Endothelial cell of umbilical vein (primary cell): ENCODE results near the gene PXYLP1. TPM values are rescaled to one million over a fixed set of nuclear protein-coding genes. Genes with fewer than 3 reads are reported as not detected.

Experiments used
- BruUV-seq: library from RNA; stranded (reverse); fragments of 400-500 nt; replicated peaks from 2 replicates; lab custom pipeline; 2021; lab: Mats Ljungman, UMichigan
- CTCF ChIA-PET: fragments of 300-600, 350-600 bp; sonication (Branson Sonifier 250); formaldehyde crosslinking; loops from one replicate; lab custom pipeline; 2021; ENCODE audit warnings: antibody characterized with exemption, inconsistent platforms; lab: Charles Lee
- POLR2A ChIA-PET: fragments of 300-600, 350-600 bp; sonication (Branson Sonifier 250); formaldehyde crosslinking; loops from one replicate; lab custom pipeline; 2021; ENCODE audit warnings: antibody characterized with exemption, inconsistent platforms; lab: Charles Lee
- DNase-seq: peaks from one replicate; pipeline ENCODE4 v3.0.0-alpha.2; 2011; ENCODE audit warnings: low read depth, low spot score
- FAIRE-seq: peaks from 2 replicates; lab custom pipeline; 2011; peaks lifted over from hg19 to GRCh38; lab: Jason Lieb, UNC
- H2AFZ ChIP-seq: 2 replicates; pipeline ENCODE4 v1.6.0; 2012; ENCODE audit warnings: low read depth, low read length, control low read depth, inconsistent platforms
- H3K27ac ChIP-seq: 2 replicates; pipeline ENCODE4 v1.5.1; 2011; ENCODE audit warnings: low read depth, mild to moderate bottlenecking, control low read depth, low read length, moderate library complexity; ENCODE audit not compliant: insufficient read depth
- H3K27me3 ChIP-seq, 2 experiments: 2 replicates each; pipeline versions ENCODE4 v1.6.0 to v1.6.1; 2011; ENCODE audit warnings: low read length in 2 of 2, mixed read lengths in 1 of 2; ENCODE audit not compliant: control insufficient read depth in 2 of 2, insufficient read depth in 2 of 2
- H3K36me3 ChIP-seq, 2 experiments: 2 replicates in 1 of 2; 3 replicates in 1 of 2; pipeline ENCODE4 v1.5.1; 2011; ENCODE audit warnings: low read length in 2 of 2, mild to moderate bottlenecking in 1 of 2, moderate library complexity in 1 of 2; ENCODE audit not compliant: control insufficient read depth in 2 of 2, insufficient read depth in 2 of 2; ENCODE audit errors: extremely low read depth in 1 of 2
- H3K4me1 ChIP-seq: 3 replicates; pipeline ENCODE4 v1.5.1; 2011; ENCODE audit warnings: mild to moderate bottlenecking, low read length; ENCODE audit not compliant: control insufficient read depth, insufficient read depth; ENCODE audit errors: extremely low read depth
- H3K4me2 ChIP-seq: 2 replicates; pipeline ENCODE4 v1.6.1; 2011; ENCODE audit warnings: low read length, control low read depth, mixed read lengths; ENCODE audit not compliant: insufficient read depth
- H3K4me3 ChIP-seq, 3 experiments: fragments of 200-600 bp in 1 of 3; sonication (generic), shearing (Covaris generic) in 1 of 3; replicated peaks in 1 of 3; 2 replicates each; pipeline ENCODE4 v1.5.1; 2011 to 2016; ENCODE audit warnings: control low read depth in 3 of 3, low read length in 3 of 3, mild to moderate bottlenecking in 2 of 3, inconsistent platforms in 1 of 3, low read depth in 1 of 3, moderate library complexity in 1 of 3; ENCODE audit not compliant: insufficient read depth in 1 of 3
- H3K79me2 ChIP-seq: 2 replicates; pipeline ENCODE4 v1.6.0; 2012; ENCODE audit warnings: low read length, inconsistent platforms; ENCODE audit not compliant: control insufficient read depth, insufficient read depth
- H3K9ac ChIP-seq: replicated peaks from 2 replicates; pipeline ENCODE3; 2011; ENCODE audit warnings: low read length, control low read depth; ENCODE audit not compliant: insufficient read depth; ENCODE audit errors: extremely low read depth
- H3K9me1 ChIP-seq: replicated peaks from 3 replicates; pipeline ENCODE4 v1.6.0; 2011; ENCODE audit warnings: mild to moderate bottlenecking, low read length; ENCODE audit not compliant: control insufficient read depth, insufficient read depth; ENCODE audit errors: extremely low read depth
- H3K9me3 ChIP-seq: replicated peaks from 2 replicates; pipeline ENCODE4 v1.5.1; 2012; ENCODE audit warnings: low read length, inconsistent platforms; ENCODE audit not compliant: control insufficient read depth, insufficient read depth
- H4K20me1 ChIP-seq: replicated peaks from 2 replicates; pipeline ENCODE3; 2011; ENCODE audit warnings: mild to moderate bottlenecking, low read length; ENCODE audit not compliant: control insufficient read depth, insufficient read depth; ENCODE audit errors: extremely low read depth
- EZH2 ChIP-seq: IDR thresholded peaks from 2 replicates; pipeline ENCODE4 v1.6.1; 2012; ENCODE audit warnings: borderline replicate concordance, low read depth, mild to moderate bottlenecking, moderate library complexity, low read length, inconsistent platforms; ENCODE audit not compliant: severe bottlenecking
- FOS ChIP-seq: IDR thresholded peaks from 2 replicates; pipeline ENCODE4 v1.6.1; 2011; ENCODE audit warnings: mild to moderate bottlenecking, low read length, moderate library complexity, borderline replicate concordance; ENCODE audit not compliant: insufficient read depth
- GATA2 ChIP-seq: IDR thresholded peaks from 2 replicates; pipeline ENCODE4 v1.7.0; 2011; ENCODE audit warnings: low read depth, mild to moderate bottlenecking, moderate library complexity, mixed read lengths, low read length; ENCODE audit not compliant: insufficient read length, insufficient read depth
- JUN ChIP-seq: IDR thresholded peaks from 2 replicates; pipeline ENCODE4 v1.6.1; 2011; ENCODE audit warnings: borderline replicate concordance, low read depth; ENCODE audit not compliant: insufficient read length, insufficient read depth
- MYC ChIP-seq: IDR thresholded peaks from one replicate; pipeline ENCODE4 v1.6.1; 2011; ENCODE audit warnings: mild to moderate bottlenecking, low read depth, low read length
- POLR2A ChIP-seq: IDR thresholded peaks from 2 replicates; pipeline ENCODE4 v1.6.1; 2012; ENCODE audit warnings: low read depth, mild to moderate bottlenecking, control low read depth, low read length
- POLR2AphosphoS5 ChIP-seq: IDR thresholded peaks from 2 replicates; pipeline ENCODE4 v1.6.1; 2012; ENCODE audit warnings: low read depth, mild to moderate bottlenecking, control low read depth, low read length, moderate library complexity; ENCODE audit not compliant: insufficient read depth
- dilution Hi-C: fragments of 300-500 bp; cut with MboI; formaldehyde crosslinking; loops from one replicate; pipeline ENCODE4 v1.15.0; 2019; ENCODE audit warnings: low sequenced_read_pairs; ENCODE audit not compliant: extremely low pct_ligation_motif_present
- intact Hi-C: fragments of 100-400 bp; cut with micrococcal nuclease; formaldehyde crosslinking; loops from one replicate; pipeline ENCODE4 v1.10.0; 2022
- polyA plus RNA-seq, 4 experiments: library from polyadenylated mRNA; depleted of rRNA in 3 of 4; stranded (reverse) in 3 of 4; unstranded in 1 of 4; fragments of >200 nt; gene quantifications; 2 replicates each; pipeline versions ENCODE4 v1.2.1 to v1.2.3, GENCODE V29; 2011 to 2012; ENCODE audit warnings: missing spikeins in 1 of 4
- total RNA-seq: library from RNA; stranded (reverse); gene quantifications from 2 replicates; pipeline ENCODE4 v1.2.3, GENCODE V29; 2021
- TF ChIP-seq, protein P1 (sequence below), 2 donors: IDR thresholded peaks; 1 replicate in 1 of 2; 2 replicates in 1 of 2; pipeline ENCODE4 v1.5.1; 2011; ENCODE audit warnings: low read length in 2 of 2, mild to moderate bottlenecking in 2 of 2, moderate library complexity in 2 of 2, control low read depth in 1 of 2, inconsistent platforms in 1 of 2, low read depth in 1 of 2; ENCODE audit not compliant: insufficient read depth in 1 of 2; ENCODE audit errors: extremely low read depth in 1 of 2
- TF ChIP-seq, protein P2 (sequence below): IDR thresholded peaks from 2 replicates; pipeline ENCODE4 v1.6.1; 2011; ENCODE audit not compliant: insufficient read depth, insufficient read length

PXYLP1 gene
- total and polyA plus RNA-seq, 2 donors (not counting 3 experiments of a cell fraction or from before 2014, with no cell fraction given): 0.84 to 1.7 TPM

DNA sequence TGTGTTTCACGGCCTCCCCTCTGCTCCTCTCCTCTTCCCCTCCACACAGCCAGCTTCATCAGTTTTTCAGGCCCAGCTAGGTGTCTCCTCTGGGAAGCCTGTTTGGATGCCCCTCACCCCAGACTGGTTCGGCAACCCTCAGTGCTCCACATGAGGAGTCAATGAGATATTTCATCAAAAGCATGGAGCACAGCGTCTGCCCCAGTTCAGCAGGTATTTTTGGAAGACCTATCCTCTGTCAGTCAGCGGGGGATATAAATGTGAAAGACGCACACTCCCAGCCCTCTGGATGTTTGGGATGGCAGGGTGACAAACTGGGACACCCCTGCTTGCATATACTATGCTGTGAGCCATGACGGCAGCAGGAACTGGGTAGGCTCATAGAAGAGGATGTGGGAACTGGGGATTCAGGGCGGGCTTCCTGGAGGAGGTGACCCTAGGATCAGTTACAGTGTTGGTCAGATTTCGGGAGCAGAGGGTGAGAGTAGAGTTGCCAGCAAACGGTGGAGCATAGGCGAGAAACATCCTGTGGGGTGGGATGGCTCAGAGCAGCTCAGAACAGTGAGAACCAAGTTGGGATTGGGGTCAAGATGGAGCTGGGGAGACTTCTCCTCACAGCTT lies 42.9 kb downstream of the PXYLP1 start:
- no peak overlapping the region for H2AFZ ChIP-seq
- no peaks in the 10 kb centered on the region for H3K9me1 ChIP-seq
- peaks cover 0 to 1% of the 10 kb centered on the region in 2 experiments for H3K27me3 ChIP-seq
- H3K27ac ChIP-seq: no peak overlapping the region
- H3K79me2 ChIP-seq: no peaks in the 10 kb centered on the region
- no peaks in the 10 kb centered on the region for H3K9me3 ChIP-seq
- no peaks in the 10 kb centered on the region for H3K36me3 ChIP-seq
- FAIRE-seq (no peak), DNase-seq (no peak)
- ChIA-PET CTCF (no interaction called here), POLR2A (no interaction called here)
- H3K4me1 ChIP-seq: peaks cover 5% of the 10 kb centered on the region
- H3K4me2 ChIP-seq: no peak overlapping the region
- no peak overlapping the region for H3K4me3 ChIP-seq
- intact Hi-C loops: no loop called here
- no peak overlapping the region for H3K9ac ChIP-seq
- dilution Hi-C loops: no loop called here
- no peaks in the 10 kb centered on the region for H4K20me1 ChIP-seq
- no TSS peak for BruUV-seq
- TF ChIP-seq POLR2AphosphoS5 (no peak), FOS (no peak), EZH2 (no peak), GATA2 (no peak), JUN (no peak), MYC (no peak), POLR2A (no peak)
- TF ChIP-seq, protein P1, sequence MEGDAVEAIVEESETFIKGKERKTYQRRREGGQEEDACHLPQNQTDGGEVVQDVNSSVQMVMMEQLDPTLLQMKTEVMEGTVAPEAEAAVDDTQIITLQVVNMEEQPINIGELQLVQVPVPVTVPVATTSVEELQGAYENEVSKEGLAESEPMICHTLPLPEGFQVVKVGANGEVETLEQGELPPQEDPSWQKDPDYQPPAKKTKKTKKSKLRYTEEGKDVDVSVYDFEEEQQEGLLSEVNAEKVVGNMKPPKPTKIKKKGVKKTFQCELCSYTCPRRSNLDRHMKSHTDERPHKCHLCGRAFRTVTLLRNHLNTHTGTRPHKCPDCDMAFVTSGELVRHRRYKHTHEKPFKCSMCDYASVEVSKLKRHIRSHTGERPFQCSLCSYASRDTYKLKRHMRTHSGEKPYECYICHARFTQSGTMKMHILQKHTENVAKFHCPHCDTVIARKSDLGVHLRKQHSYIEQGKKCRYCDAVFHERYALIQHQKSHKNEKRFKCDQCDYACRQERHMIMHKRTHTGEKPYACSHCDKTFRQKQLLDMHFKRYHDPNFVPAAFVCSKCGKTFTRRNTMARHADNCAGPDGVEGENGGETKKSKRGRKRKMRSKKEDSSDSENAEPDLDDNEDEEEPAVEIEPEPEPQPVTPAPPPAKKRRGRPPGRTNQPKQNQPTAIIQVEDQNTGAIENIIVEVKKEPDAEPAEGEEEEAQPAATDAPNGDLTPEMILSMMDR (IDR thresholded peaks at IDR 0.05; ENCODE audit: extremely low read depth in 1 of 2, insufficient read depth in 1 of 2, low read depth in 1 of 2, low read length in 2 of 2): no peak
- TF ChIP-seq, protein P2, sequence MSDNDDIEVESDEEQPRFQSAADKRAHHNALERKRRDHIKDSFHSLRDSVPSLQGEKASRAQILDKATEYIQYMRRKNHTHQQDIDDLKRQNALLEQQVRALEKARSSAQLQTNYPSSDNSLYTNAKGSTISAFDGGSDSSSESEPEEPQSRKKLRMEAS: no peak
